GM10847 (cell line): ENCODE results near the gene KCNAB1.

Source experiments
- POLR2A ChIP-seq: IDR thresholded peaks from 2 replicates; pipeline ENCODE4 v1.6.1; 2011; ENCODE audit not compliant: insufficient read length; ENCODE audit errors: extremely low read depth

Gene KCNAB1

DNA sequence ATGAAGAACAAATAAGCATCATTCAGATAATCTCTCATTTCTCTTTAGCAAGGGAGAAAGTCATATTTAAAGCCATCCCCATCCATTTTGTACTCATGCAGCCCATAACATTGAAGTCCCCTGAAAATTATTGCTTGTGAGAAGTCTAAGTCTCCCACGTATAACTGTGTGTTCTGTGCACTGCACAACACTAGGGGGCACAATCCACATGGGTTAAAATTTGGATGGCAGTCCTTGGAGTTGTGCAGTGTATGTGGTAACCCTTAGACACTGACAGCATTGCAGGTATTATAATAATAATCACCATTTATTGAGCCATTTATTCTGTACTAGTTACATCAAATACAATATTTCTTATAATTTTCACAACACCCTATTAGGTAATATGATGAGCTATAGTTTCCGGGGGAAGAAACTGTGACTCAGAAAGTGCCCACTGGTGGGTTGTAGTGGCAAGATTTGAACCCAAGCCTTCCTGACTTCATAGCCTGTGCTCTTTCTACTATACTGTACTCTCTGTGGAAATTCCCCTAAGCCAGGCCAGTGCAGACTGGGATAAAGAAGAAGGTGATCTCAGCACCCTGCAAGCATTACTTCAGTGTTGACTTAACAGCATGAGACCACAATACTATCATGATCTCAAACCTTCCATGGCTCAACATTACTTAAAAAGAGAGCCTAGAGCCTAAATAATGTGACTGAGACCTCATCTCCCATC, 15.7 kb downstream of the KCNAB1 start:
- no peak for TF ChIP-seq POLR2A

DNA sequence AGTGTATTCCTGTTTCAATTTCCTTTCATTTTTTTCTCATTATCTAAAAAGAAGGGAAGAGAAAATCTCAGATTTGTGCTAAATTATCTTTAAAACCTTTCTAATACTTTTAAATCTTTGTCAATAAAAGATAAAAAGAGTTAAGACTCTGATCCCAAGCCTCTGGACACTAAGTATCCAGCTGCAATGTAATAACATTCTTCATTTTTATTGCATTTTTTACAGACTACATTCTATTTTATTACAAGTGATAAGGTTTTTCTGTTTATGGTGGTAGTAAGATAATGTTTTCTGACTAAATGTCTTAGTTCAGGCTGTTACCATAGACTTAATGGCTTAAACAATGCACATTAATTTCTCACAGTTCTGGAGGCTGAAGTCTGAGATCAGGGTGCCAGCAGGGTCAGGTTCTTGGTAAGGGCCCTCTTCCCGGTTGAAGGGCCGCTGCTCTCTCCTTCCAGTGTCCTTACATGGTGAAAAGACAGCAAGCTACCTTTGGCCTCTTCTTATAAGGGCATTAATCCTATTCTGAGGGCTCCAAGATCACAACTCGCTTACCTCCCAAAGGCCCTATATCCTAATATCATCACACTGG, 19.7 kb downstream of the KCNAB1 start:
- TF ChIP-seq POLR2A = no peak

DNA sequence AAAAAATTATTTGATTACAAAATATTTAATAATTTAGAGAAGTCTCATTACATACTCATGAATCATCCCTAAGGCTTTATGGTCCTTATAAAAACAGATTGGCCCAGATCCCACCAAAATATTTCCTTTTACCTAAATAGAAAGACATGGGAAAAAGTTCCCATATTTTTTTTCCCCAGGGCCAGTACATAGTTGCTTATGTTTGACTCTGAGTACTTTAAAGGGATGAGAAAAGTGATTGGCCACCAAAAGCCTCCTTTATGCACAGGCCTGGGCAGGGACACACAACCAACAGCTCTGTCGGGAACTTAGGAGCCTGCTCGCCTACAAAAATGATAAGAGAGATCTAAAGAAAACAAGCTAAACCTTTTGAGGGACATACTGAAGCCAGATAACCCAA, 22.3 kb downstream of the KCNAB1 start:
- no peak for TF ChIP-seq POLR2A

DNA sequence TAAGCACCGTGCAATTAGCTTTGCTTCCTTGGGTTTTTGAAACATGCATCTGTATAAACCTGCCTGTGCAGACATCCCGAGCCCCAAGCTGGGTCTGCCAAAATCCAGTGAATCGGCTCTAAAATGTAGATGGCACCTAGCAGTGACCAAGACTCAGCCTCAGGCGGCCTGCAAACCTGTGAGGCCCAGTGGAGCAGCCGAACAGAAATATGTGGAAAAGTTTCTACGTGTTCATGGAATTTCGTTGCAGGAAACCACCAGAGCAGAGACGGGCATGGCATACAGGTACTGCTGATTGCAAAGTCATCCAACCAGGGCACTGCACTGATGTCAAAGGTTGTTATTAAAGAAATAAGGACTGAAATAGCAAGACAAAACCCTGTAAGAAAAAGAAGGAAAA, 22.8 kb downstream of the KCNAB1 start:
- no peak for TF ChIP-seq POLR2A

DNA sequence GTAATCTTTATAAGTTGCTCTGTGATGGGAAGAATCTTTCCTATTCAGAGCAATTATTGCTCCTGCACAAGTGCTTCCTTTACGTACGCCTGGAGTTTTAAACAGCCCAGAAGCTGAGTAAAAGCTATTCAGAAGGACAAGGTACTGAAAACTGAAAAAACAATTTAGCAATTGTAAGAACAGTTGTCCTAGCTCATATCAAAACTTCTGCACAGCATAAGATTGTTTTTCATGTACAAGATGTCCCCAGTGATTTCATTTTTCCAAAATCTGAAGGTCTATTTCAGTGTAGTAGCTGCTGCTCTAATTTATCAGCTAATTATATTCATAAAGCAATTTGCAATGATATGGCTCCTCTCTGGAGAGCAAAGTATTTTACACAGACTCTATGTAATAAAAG, 23.7 kb downstream of the KCNAB1 start:
- no peak for TF ChIP-seq POLR2A

DNA sequence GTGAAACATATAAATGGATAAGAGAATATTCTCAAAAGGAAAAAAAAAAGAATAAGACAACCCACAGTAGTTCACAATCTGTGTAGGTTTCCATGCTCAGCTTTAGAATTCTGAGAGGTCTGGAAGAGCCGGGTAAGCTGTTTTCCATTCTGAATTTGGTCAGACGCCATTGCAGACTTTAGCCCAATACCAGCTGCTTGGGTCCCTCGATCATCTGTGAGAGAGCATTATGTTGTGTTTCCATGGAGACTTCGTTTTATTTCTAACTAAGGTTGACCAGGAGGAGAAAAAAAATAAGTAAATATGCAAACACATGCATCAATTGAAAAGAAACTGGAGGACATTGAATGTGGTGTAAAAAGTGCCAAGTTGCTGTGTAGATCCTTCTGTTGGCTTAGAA, 25.5 kb downstream of the KCNAB1 start:
- TF ChIP-seq POLR2A = no peak

DNA sequence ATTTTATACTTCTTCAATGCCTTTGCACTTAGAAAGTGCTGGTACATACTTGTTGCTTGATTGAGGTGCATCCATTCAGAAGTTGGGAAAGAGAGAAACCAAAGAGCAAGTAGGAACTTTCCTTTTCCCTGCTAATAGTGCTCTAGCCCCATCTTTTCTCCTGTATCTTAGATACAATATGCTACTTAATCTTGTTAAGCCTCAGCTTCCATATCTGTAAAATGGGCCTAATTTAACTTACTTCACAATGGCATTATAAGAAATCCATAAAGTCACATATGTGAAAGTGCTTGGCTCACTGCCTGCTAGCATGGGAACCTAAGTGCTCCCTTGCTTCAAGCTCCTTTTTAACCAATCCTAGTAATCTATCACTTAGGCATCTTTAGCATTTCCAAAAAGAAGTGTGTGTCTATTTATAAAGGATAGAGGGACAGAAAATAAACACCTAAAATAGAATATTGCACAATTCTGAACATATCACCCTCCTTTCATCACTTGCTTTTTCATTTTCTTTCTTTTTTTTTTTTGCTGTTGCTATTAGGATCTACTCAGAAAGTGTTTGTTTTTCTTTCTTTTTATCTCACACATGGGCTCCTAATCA, 28.1 kb downstream of the KCNAB1 start:
- TF ChIP-seq POLR2A = no peak

DNA sequence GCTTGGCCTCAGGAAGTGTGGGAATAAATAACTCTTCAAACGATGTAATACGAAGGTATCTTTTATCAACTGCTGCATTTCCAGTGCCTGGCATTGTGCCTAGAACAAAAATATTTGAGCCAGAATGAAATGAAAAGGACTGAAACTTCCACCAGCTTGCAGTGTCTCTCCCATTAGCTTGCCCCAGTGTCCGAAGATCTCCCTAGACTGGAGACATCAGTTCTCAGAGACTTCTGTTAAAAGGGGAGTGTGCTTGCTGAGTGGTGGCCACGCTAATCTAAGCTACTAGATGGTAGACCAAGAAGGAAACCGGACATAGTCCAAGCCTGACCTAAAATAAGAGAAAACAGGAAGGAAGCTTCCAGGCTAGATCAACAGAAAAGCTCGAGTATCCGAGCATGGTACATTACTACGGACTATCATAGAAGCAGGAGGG, 28.6 kb downstream of the KCNAB1 start:
- TF ChIP-seq POLR2A = no peak

DNA sequence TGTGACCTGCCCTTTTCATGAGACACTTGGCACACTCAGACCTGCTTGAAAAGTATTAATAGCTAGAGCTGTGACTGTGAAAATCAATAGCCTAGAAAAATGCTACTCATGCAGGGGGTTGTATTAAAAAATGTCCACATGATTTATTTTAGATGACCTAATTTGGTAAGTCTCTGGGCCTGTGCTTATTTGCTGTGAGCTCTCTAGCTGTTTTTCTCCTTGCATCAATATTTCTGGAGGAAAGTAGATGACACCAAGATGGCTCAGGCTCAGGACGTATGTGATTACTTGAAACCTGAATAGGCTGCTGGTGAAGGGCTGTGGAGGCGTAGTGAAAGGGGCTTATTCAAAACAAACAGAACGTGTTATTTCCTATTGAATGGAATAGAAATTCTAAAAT, 29.5 kb downstream of the KCNAB1 start:
- TF ChIP-seq POLR2A = no peak

DNA sequence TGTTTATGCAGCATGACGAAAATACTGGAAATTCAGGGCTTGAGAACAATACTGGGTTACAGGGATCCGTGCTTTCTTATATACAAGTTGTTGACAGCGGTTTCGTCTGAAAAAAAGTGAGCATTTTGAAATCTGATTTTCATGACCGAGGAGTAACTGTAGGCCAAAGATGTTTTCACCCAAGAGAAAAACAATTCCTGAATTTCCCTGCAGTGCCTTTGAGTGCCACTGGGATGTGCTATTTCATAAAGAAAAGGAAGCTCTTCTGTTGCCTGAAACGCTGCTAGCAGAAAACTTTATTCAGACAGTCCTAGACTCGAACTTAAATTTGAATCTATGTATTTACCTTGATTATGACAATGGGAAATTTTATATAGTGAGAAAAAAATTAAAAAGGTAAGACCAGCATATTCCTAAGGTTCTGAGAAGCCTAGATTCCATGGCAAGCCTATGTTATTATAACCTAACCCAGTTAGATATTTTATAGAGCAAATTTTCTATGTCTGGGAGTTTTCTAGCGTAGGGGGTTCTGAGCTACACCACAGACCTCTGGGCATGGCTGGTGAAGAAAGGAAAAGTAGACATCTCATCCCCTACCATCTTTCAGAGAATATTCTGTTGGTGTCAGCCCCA, 30.2 kb downstream of the KCNAB1 start:
- no peak for TF ChIP-seq POLR2A

DNA sequence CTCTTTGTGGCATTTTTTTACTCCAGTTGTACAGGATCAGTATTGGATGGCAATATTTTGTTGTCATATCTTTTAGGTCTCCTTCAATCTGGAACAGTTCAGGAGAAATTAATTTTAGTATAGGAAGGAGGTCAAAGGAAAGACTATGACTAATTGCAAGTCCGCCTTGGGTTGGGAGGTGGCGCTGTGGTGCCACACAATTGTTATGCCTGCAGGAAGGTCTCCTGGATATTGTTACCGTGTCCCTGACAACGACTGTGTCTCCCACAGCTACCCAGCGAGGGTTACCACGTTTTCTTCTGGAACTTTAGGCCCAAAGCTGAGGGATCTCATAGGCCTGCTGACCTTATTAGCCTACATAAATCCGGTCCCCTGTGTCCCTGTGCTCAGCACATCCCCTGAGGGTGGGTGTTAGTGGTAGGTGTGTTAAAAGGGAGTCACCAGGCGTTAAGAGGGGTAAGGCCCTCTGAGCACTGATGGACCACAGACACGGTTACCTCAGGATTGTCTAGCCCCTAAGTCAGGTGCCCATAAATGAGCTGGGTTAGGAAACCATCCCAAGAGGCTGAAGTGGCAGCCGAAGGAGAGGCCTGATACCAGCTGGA, 31.5 kb downstream of the KCNAB1 start:
- TF ChIP-seq POLR2A = no peak

DNA sequence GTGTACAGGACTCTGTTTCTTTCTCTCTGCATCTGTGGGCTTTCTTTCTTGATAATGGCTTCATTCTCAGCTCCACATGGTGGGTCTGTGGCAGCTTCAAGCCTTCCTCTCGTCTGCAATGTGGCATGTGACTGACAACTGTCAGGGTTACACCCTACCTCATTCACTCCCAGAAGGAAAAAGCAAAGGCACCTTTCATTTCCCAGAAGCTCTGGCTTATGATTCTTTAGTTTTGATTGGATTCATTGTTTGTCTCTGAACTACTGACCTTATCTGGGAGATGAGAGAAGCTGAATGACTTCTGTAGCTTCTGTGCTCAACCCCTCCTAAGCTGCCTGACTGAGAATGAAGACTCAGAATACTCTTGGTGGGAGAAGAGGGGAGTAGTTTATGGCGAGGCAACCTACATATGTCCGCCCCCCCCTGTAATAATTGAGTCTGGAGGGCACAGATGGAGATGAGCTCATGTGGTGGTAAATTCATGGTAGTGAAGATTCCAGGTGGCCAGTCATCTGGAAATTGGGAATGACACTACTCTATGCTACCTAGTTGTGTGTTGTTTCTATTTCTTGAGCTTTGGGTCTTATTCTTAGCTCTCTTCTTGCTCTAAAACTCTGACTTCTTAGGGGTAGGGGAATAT, 38.4 kb downstream of the KCNAB1 start:
- no peak for TF ChIP-seq POLR2A

DNA sequence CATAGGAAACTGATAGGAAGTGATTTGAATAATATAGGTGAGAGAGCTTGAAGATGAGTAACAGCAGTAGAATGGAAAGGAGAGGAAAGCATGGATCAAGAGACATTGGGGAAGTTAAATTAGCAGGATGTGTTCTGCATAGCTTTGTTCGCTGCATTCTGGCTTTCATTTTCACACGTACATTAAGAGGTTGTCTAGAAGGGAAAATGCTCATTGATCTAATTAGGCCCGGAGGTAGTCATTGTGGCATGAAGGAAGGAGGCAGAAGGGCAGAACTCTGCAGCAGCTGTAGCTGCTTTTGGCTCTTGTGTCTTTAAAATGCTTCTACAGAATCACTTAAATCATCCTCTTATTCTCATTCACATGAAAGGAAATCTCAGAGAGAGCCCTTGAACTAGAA, 40.3 kb downstream of the KCNAB1 start:
- TF ChIP-seq POLR2A = no peak

DNA sequence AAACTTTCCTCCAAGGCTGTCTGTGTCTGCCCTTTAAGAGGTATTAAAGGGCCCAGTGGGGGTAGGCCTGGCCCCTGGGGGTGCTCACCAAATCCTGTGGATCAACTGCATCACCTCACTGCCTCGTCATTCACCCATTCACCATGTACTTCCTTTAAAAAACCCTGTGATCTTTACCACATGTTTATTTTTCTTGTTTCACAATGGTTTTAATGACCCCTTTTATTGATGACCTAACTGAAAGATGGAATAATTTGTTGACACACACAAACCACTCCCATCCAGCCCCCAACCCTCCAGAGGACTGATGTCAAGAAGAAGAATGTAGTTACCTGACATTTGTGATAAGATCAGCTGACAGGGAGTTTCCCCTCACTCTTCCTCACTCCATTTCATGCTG, 40.8 kb downstream of the KCNAB1 start:
- no peak for TF ChIP-seq POLR2A

DNA sequence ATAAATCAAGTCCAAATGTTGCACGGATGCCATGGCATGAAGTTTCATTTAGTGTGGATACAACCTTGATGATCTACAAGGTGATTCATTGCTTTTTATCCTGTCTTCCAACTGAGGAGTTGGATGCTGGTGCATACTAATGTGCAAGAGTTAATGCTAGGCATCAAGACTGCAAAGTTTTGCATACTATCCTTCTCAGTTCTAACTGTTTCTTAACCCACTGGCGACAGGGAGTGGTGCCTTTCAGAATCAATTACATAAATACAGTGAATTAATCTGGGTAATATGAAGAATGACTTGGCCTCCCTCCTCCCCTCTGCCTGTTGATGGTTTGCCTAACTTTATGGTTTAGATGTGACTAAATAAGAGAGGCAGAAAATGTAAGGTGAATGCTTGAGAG, 43.5 kb downstream of the KCNAB1 start:
- TF ChIP-seq POLR2A = no peak
